ENCODE results near the gene HOXC12.

DNA sequence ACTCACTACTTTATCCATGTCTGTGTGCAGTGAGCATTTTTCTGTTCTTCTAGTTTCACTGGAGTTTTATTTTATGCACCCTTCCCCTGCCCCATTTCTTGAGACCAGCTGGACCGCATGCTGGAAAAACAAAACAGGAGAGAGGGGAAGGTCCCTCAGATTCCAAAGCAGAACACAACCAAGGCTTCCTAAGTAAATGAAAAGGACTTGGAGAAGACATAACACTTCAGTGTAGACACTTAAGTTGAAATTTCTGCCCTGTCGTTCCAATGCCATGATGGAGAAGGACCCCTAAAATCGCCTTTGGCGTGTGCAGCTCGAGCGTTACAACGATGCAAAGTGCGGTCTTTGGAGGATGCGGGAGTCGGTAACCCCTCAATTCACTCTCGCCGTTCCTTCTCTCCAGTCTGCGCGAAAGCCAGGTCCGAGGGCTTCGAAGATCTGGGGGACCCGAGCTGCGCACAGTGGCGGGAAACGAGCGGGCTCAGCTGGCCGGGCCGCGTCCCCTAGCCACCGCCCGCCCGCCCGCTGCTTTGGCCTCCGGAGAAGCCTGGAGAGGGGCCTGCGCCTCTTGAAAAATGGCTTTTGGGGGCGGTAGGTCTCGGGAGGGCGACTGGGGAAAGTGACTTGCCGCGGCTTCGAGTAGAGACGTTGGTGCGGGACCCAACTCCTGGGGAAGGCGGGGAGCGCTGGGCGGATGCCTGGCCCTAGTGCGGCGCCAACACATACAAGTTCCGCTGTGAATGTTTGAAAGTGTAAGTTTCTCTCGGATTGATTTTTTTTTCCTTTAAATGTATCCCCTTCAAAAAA, 27.3 kb upstream of the HOXC12 start:
- TF ChIP-seq, protein P1, sequence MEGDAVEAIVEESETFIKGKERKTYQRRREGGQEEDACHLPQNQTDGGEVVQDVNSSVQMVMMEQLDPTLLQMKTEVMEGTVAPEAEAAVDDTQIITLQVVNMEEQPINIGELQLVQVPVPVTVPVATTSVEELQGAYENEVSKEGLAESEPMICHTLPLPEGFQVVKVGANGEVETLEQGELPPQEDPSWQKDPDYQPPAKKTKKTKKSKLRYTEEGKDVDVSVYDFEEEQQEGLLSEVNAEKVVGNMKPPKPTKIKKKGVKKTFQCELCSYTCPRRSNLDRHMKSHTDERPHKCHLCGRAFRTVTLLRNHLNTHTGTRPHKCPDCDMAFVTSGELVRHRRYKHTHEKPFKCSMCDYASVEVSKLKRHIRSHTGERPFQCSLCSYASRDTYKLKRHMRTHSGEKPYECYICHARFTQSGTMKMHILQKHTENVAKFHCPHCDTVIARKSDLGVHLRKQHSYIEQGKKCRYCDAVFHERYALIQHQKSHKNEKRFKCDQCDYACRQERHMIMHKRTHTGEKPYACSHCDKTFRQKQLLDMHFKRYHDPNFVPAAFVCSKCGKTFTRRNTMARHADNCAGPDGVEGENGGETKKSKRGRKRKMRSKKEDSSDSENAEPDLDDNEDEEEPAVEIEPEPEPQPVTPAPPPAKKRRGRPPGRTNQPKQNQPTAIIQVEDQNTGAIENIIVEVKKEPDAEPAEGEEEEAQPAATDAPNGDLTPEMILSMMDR (conservative IDR thresholded peaks at IDR 0.05; ENCODE audit: low read length), result no peak
- no peak for TF ChIP-seq EZH2phosphoT487 (IDR thresholded peaks at IDR 0.05; ENCODE audit: borderline replicate concordance, low read depth, low read length)

All from OCI-LY7 (cell line).